OCI-LY3 (cell line): ENCODE results near the gene SEPHS2.

ENCODE experiments used
- CTCF ChIP-seq: fragments of 200-600, 300-600 bp; sonication (generic); IDR thresholded peaks from 2 replicates; pipeline ENCODE4 v1.5.1; 2014; ENCODE audit warnings: antibody characterized with exemption, low read length, low read depth
- EZH2phosphoT487 ChIP-seq: fragments of 200-600 bp; shearing (Covaris generic); IDR thresholded peaks from 2 replicates; pipeline ENCODE4 v1.6.1; 2018; ENCODE audit warnings: antibody characterized with exemption, mixed run types, low read depth

- TF ChIP-seq CTCF: no peak
- no peak for TF ChIP-seq EZH2phosphoT487
These were observed 46.2 kb upstream of the SEPHS2 start for GRCh38 chr16:30491744-30492308.
